Lower lobe of right lung (tissue), 2 donors: ENCODE measurements around the gene GSN. TPM values are rescaled to one million over a fixed set of nuclear protein-coding genes. Genes with fewer than 3 reads are reported as not detected.

ENCODE experiments used
- ATAC-seq, 2 donors: fragments of 200-7000 bp; cut with Tn5 transposase; one replicate each; pipeline ENCODE4 v1.9.1; 2020 to 2022; ENCODE audit warnings: mild to moderate bottlenecking in 2 of 2, moderate library complexity in 2 of 2
- DNase-seq: peaks from one replicate; pipeline ENCODE4 v3.0.0-alpha.2; 2020
- H3K27ac ChIP-seq: fragments of 200-600 bp; one replicate; pipeline ENCODE4 v1.8.0; 2022
- H3K27me3 ChIP-seq: fragments of 200-600 bp; one replicate; pipeline ENCODE4 v1.8.0; 2022; ENCODE audit warnings: low read depth
- H3K36me3 ChIP-seq: fragments of 200-600 bp; one replicate; pipeline ENCODE4 v1.8.0; 2022; ENCODE audit warnings: mild to moderate bottlenecking
- H3K4me1 ChIP-seq: fragments of 200-600 bp; one replicate; pipeline ENCODE4 v1.8.0; 2022
- H3K4me3 ChIP-seq: fragments of 200-600 bp; one replicate; pipeline ENCODE4 v1.8.0; 2022; ENCODE audit warnings: mild to moderate bottlenecking
- H3K9me3 ChIP-seq: fragments of 200-600 bp; one replicate; pipeline ENCODE4 v1.8.0; 2022
- CTCF ChIP-seq: fragments of 200-600 bp; IDR thresholded peaks from one replicate; pipeline ENCODE4 v1.8.0; 2022; ENCODE audit warnings: antibody characterized with exemption, mild to moderate bottlenecking
- intact Hi-C: fragments of 100-400 bp; cut with DNase I; formaldehyde crosslinking; loops from one replicate; pipeline ENCODE4 v1.11.0; 2022
- total RNA-seq: library from RNA; stranded (reverse); fragmentation: NEBNext Ultra II Directional; extraction: Animal tissue kit (Norgen Biotek cat#: 25700); gene quantifications from one replicate; pipeline ENCODE4 v1.2.1, GENCODE V29; 2021
- donor health status: DM: no; HTN: yes; CAD: no; lungs with severe emphysema.

The GSN gene
- total RNA-seq, 1 donor from 2014 or later, result 388 TPM

DNA sequence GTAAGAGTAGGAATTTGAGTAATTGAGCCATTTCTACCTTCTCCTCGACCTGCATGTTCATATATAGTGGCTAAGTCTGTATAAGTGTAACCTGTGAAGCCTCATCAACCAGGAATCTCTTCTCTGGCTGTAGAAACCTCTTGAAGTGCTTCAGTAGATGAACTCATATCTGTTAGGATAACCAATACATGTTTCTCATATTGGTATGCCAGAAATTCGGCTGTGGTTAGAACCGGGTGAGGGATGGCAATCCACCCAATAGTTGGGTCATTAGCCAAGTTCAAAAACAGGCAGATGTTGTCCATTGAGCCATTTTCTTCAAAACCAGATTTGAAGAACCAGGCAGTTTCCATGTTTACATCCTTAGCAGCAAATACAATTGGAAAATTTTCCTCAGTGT, 28.9 kb upstream of the GSN start:
- TF ChIP-seq CTCF, result no peak
- Histone ChIP-seq H3K4me3 (no peak overlapping the region), H3K4me1 (no peaks in the 10 kb centered on the region), H3K27me3 (no peaks in the 10 kb centered on the region), H3K9me3 (no peaks in the 10 kb centered on the region), H3K36me3 (no peaks in the 10 kb centered on the region), H3K27ac (no peak overlapping the region)
- DNase-seq (no peak), ATAC-seq (no peak)
- intact Hi-C loops, result no loop called here

- DNase-seq (no peak), ATAC-seq (no peak)
- Histone ChIP-seq H3K4me3 (no peak overlapping the region), H3K4me1 (no peaks in the 10 kb centered on the region), H3K36me3 (no peaks in the 10 kb centered on the region), H3K9me3 (no peaks in the 10 kb centered on the region), H3K27me3 (no peaks in the 10 kb centered on the region), H3K27ac (no peak overlapping the region)
- intact Hi-C loops, result no loop called here
- TF ChIP-seq CTCF, result no peak
Measured at GRCh38 chr9:121239851-121240250, 28.1 kb upstream of the GSN start.

GRCh38 chr9:121240472-121241135, 27.4 kb upstream of the GSN start:
- Histone ChIP-seq H3K27ac (no peak overlapping the region), H3K27me3 (no peaks in the 10 kb centered on the region), H3K4me1 (no peaks in the 10 kb centered on the region), H3K9me3 (no peaks in the 10 kb centered on the region), H3K4me3 (no peak overlapping the region), H3K36me3 (no peaks in the 10 kb centered on the region)
- intact Hi-C loops, result no loop called here
- no peak for DNase-seq
- no peak for ATAC-seq
- TF ChIP-seq CTCF, result no peak

DNA sequence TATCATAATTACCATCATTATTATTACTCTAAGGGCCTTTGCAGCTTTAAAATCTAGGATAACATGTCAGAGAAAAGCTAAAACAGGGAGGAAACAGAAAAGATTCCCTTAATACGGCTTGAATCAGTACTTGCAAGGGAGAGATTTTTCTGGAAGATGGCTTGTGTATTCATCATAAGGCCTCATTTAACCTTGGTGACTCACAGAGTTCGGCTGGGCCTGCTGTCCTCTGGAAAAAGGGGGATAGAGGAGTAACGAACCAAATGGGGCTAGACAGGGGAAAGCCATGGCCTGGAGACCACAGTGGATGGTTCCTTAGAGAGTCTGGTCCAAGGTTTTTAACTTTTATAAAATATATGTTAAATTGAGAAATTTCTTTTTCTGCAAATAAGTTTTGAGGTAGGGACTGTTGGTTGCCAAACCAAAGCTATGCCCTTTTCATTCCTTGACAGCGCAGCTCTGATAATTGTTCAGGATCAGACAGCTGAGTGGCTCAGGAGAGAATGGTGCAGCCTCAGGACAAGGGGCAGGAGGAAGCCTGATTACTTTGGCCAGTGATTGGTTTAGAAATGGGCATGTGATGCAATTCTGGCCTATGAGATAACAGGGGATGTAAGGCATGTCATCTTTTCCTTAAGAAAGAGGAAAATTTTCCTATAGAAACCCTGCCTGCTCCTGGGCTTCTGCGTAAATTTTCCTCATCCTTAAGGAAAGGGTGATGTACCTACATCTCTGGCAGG, 25.6 kb upstream of the GSN start:
- H3K4me3 ChIP-seq, result no peak overlapping the region
- no peak for TF ChIP-seq CTCF
- H3K4me1 ChIP-seq, result no peaks in the 10 kb centered on the region
- intact Hi-C loops, result no loop called here
- no peak overlapping the region for H3K27ac ChIP-seq
- no peaks in the 10 kb centered on the region for H3K36me3 ChIP-seq
- H3K27me3 ChIP-seq, result no peaks in the 10 kb centered on the region
- ATAC-seq (no peak), DNase-seq (no peak)
- no peaks in the 10 kb centered on the region for H3K9me3 ChIP-seq

DNA sequence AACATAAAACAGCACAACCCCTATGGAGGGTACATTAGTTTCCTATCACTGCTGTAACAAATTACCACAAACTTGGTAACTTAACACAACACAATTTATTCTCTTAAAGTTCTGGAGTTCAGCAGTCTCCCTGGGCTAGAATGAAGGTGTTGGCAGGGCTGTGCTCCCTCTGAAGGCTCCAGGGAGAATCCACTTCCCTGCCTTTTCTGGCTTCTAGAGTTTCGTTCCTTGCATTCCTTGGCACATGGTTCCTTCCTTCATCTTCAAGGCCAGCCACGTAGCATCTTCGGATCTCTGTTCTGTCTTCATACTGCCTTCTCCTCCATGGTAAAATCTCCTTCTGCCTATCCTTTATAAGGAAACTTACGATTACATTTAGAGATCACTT, 25.0 kb upstream of the GSN start:
- no peak for TF ChIP-seq CTCF
- intact Hi-C loops, result no loop called here
- Histone ChIP-seq H3K27ac (no peak overlapping the region), H3K4me1 (no peaks in the 10 kb centered on the region), H3K4me3 (no peak overlapping the region), H3K36me3 (no peaks in the 10 kb centered on the region), H3K27me3 (no peaks in the 10 kb centered on the region), H3K9me3 (no peaks in the 10 kb centered on the region)
- ATAC-seq (no peak), DNase-seq (no peak)
